22Rv1 (cell line): Measurements from ENCODE around the gene TCF23.

Source experiments
- ZFX ChIP-seq: fragments of 450-650 bp; IDR thresholded peaks from 2 replicates; pipeline ENCODE4 v1.6.1; 2017; ENCODE audit warnings: antibody characterized with exemption, borderline replicate concordance
- TF ChIP-seq, protein P1 (sequence below): fragments of 450-650 bp; IDR thresholded peaks from 2 replicates; pipeline ENCODE4 v1.5.1; 2017; ENCODE audit warnings: mild to moderate bottlenecking

- TF ChIP-seq, protein P1, sequence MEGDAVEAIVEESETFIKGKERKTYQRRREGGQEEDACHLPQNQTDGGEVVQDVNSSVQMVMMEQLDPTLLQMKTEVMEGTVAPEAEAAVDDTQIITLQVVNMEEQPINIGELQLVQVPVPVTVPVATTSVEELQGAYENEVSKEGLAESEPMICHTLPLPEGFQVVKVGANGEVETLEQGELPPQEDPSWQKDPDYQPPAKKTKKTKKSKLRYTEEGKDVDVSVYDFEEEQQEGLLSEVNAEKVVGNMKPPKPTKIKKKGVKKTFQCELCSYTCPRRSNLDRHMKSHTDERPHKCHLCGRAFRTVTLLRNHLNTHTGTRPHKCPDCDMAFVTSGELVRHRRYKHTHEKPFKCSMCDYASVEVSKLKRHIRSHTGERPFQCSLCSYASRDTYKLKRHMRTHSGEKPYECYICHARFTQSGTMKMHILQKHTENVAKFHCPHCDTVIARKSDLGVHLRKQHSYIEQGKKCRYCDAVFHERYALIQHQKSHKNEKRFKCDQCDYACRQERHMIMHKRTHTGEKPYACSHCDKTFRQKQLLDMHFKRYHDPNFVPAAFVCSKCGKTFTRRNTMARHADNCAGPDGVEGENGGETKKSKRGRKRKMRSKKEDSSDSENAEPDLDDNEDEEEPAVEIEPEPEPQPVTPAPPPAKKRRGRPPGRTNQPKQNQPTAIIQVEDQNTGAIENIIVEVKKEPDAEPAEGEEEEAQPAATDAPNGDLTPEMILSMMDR, result no peak
- TF ChIP-seq ZFX, result no peak
These were observed 16.4 kb downstream of the TCF23 start for GRCh38 chr2:27164960-27165763.
